GM19351 (cell line): ENCODE measurements around the gene AMN.

Experiments used
- ATAC-seq: cut with Tn5 transposase; IDR thresholded peaks from one replicate; pipeline ENCODE4 v1.9.1; 2021; ENCODE audit warnings: mild to moderate bottlenecking, moderate library complexity; ENCODE audit not compliant: unreplicated experiment

AMN gene

GRCh38 chr14:102927346-102927877 lies 4.9 kb downstream of the AMN start:
- ATAC-seq, result no peak

- ATAC-seq, result no peak
Observed at GRCh38 chr14:102927878-102928411, 5.5 kb downstream of the AMN start.

- ATAC-seq, result peak; percentile 69
Observed at GRCh38 chr14:102928412-102929240, 6.2 kb downstream of the AMN start.

- no peak for ATAC-seq
Observed at GRCh38 chr14:102929241-102930137, 7.0 kb downstream of the AMN start.

GRCh38 chr14:102930138-102930752 lies 7.8 kb downstream of the AMN start:
- no peak for ATAC-seq

GRCh38 chr14:102930753-102931579 lies 8.5 kb downstream of the AMN start:
- no peak for ATAC-seq

GRCh38 chr14:102931580-102932285 lies 9.3 kb downstream of the AMN start:
- no peak for ATAC-seq

- no peak for ATAC-seq
Observed at GRCh38 chr14:102932484-102933248, 10.2 kb downstream of the AMN start.

GRCh38 chr14:102933618-102934231 lies 11.3 kb downstream of the AMN start:
- ATAC-seq, result no peak

- ATAC-seq, result no peak
Observed at GRCh38 chr14:102935756-102936155, 13.3 kb downstream of the AMN start.

- no peak for ATAC-seq
Observed at GRCh38 chr14:102937331-102938175, 15.1 kb downstream of the AMN start.

- no peak for ATAC-seq
Observed at GRCh38 chr14:102938191-102938590, 15.7 kb downstream of the AMN start.

GRCh38 chr14:102939329-102939728 lies 16.9 kb downstream of the AMN start:
- no peak for ATAC-seq

GRCh38 chr14:102939820-102940561 lies 17.5 kb downstream of the AMN start:
- ATAC-seq, result no peak

- no peak for ATAC-seq
Observed at GRCh38 chr14:102940729-102941362, 18.4 kb downstream of the AMN start.

- no peak for ATAC-seq
Observed at GRCh38 chr14:102941419-102942011, 19.1 kb downstream of the AMN start.
